Mesendoderm (in vitro differentiated cells): ENCODE measurements around the gene BIRC2.

ENCODE experiments used
- DNase-seq: peaks from one replicate; pipeline ENCODE4 v3.0.0; 2013
- H2AK5ac ChIP-seq: 2 replicates; pipeline ENCODE4 v1.6.1; 2013; ENCODE audit warnings: low read length, inconsistent platforms
- H2BK120ac ChIP-seq: 2 replicates; pipeline ENCODE4 v1.6.1; 2013; ENCODE audit warnings: low read depth, mild to moderate bottlenecking, low read length, moderate library complexity, mixed read lengths
- H2BK15ac ChIP-seq: replicated peaks from 2 replicates; pipeline ENCODE4 v1.6.1; 2013; ENCODE audit warnings: low read depth, mild to moderate bottlenecking, moderate library complexity
- H2BK5ac ChIP-seq: 2 replicates; pipeline ENCODE4 v1.6.1; 2013; ENCODE audit warnings: low read length, inconsistent platforms
- H3K18ac ChIP-seq: 2 replicates; pipeline ENCODE4 v1.6.1; 2013; ENCODE audit warnings: mild to moderate bottlenecking, low read length, mixed read lengths
- H3K23ac ChIP-seq: one replicate; pipeline ENCODE4 v1.6.1; 2013; ENCODE audit warnings: low read length
- H3K27ac ChIP-seq: 2 replicates; pipeline ENCODE4 v1.5.1; 2013; ENCODE audit warnings: low read depth, mild to moderate bottlenecking, inconsistent platforms, low read length, moderate library complexity
- H3K27me3 ChIP-seq: 2 replicates; pipeline ENCODE4 v1.6.1; 2013; ENCODE audit warnings: low read length, control low read depth, mild to moderate bottlenecking, inconsistent platforms; ENCODE audit not compliant: insufficient read depth, poor library complexity
- H3K36me3 ChIP-seq: 2 replicates; pipeline ENCODE4 v1.6.1; 2013; ENCODE audit warnings: low read length, inconsistent platforms; ENCODE audit not compliant: control insufficient read depth, insufficient read depth
- H3K4ac ChIP-seq: one replicate; pipeline ENCODE4 v1.6.1; 2013; ENCODE audit warnings: low read depth, mild to moderate bottlenecking, low read length, moderate library complexity
- H3K4me1 ChIP-seq: 2 replicates; pipeline ENCODE4 v1.6.1; 2013; ENCODE audit warnings: low read depth, low read length, inconsistent platforms; ENCODE audit not compliant: control insufficient read depth
- H3K4me2 ChIP-seq: 2 replicates; pipeline ENCODE4 v1.6.1; 2013; ENCODE audit warnings: low read length
- H3K4me3 ChIP-seq: 2 replicates; pipeline ENCODE4 v1.5.1; 2013; ENCODE audit warnings: mild to moderate bottlenecking, low read length
- H3K56ac ChIP-seq: one replicate; pipeline ENCODE4 v1.6.1; 2013; ENCODE audit warnings: low read length
- H3K79me1 ChIP-seq: 2 replicates; pipeline ENCODE4 v1.6.1; 2013; ENCODE audit warnings: low read length, inconsistent platforms
- H3K79me2 ChIP-seq: 2 replicates; pipeline ENCODE4 v1.6.1; 2013; ENCODE audit warnings: mild to moderate bottlenecking, low read length; ENCODE audit not compliant: control insufficient read depth, insufficient read depth
- H3K9ac ChIP-seq: 2 replicates; pipeline ENCODE4 v1.6.1; 2013; ENCODE audit warnings: low read length, inconsistent platforms
- H4K5ac ChIP-seq: one replicate; pipeline ENCODE4 v1.6.1; 2013; ENCODE audit warnings: low read length
- H4K8ac ChIP-seq: one replicate; pipeline ENCODE4 v1.6.1; 2013; ENCODE audit warnings: low read depth, mild to moderate bottlenecking, control low read depth, low read length, moderate library complexity
- WGBS: extraction: QIAGEN DNeasy Blood & Tissue Kit; methylation state at CpG from one replicate; pipeline ENCODE4 v1.1.7; 2013; ENCODE audit warnings: low lambda C conversion rate, missing lambda C conversion rate; ENCODE audit not compliant: insufficient coverage; ENCODE audit errors: extremely low coverage; 5-methylcytosine and 5-hydroxymethylcytosine counted together

The BIRC2 gene

GRCh38 chr11:102306048-102306597, 40.9 kb upstream of the BIRC2 start:
- H3K27ac ChIP-seq: no peak overlapping the region

DNA sequence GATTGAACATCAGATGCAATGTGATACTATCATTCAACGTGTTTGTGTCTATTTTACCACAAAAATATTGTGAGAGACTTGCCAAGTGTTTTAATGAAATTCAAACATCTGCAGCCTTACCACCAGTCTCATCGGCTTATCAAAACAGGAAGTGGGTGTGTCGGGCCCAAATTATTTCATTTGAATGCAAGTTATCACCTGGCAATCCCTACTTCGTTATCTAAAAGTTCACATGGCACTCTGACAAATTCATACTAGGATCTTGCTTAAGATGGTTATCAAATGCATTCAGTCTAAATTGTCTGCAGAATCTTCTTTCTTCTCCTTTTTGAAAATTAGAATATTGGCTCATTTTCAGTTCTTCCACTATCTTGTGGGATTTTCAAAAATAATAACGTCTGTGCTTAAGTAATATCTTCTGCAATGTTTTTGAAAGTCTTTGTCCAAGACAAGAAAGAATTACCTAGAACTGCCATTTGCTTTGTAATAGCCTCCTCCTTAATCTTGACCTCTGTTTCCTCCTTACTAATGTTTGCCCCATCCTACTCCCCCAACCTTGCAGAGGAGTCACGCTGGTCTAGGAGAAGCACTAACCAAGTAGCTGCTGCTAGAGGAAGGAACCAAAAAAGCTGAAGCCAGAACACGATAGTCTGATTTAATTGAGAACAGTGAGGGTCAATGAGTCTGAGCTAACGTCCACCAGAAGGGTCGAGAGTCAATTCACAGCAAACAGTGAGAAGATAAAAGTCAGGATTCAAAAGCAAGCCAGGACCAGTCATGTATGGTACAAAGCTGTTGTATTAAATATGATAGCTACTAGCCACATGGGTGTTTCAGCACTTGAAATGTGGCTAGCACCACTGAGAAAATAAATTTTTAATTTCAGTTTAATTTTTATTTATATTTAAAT, 39.9 kb upstream of the BIRC2 start:
- no peak overlapping the region for H3K27ac ChIP-seq
- WGBS: no CpG with 5 or more reads among the region's 9 CpGs
- no peak overlapping the region for H3K4me2 ChIP-seq
- no peak overlapping the region for H2AK5ac ChIP-seq
- H3K56ac ChIP-seq: no peak overlapping the region
- no peak overlapping the region for H3K4ac ChIP-seq
- no peaks in the 10 kb centered on the region for H3K79me1 ChIP-seq
- DNase-seq: peak; percentile 28
- no peak overlapping the region for H3K9ac ChIP-seq
- no peak overlapping the region for H3K23ac ChIP-seq
- H4K5ac ChIP-seq: no peak overlapping the region
- no peak overlapping the region for H3K18ac ChIP-seq
- no peaks in the 10 kb centered on the region for H3K36me3 ChIP-seq
- H2BK120ac ChIP-seq: no peak overlapping the region
- H3K27me3 ChIP-seq: no peaks in the 10 kb centered on the region
- peaks cover 11% of the 10 kb centered on the region for H3K4me1 ChIP-seq
- H2BK15ac ChIP-seq: no peak overlapping the region
- H4K8ac ChIP-seq: no peak overlapping the region
- H3K79me2 ChIP-seq: no peaks in the 10 kb centered on the region
- peak overlapping the region; percentile 48 for H2BK5ac ChIP-seq
- H3K4me3 ChIP-seq: no peak overlapping the region

More at GRCh38 chr11:102306048-102306597, 40.9 kb upstream of the BIRC2 start:
- no peak overlapping the region for H4K5ac ChIP-seq
- H3K9ac ChIP-seq: no peak overlapping the region
- no peak overlapping the region for H3K4ac ChIP-seq
- H3K4me2 ChIP-seq: no peak overlapping the region
- no CpG with 5 or more reads among the region's 5 CpGs for WGBS
- H3K36me3 ChIP-seq: no peaks in the 10 kb centered on the region
- H2BK15ac ChIP-seq: no peak overlapping the region
- H3K4me3 ChIP-seq: no peak overlapping the region
- H3K79me1 ChIP-seq: no peaks in the 10 kb centered on the region
- H2AK5ac ChIP-seq: no peak overlapping the region
- no peaks in the 10 kb centered on the region for H3K27me3 ChIP-seq
- no peak for DNase-seq
- no peak overlapping the region for H3K18ac ChIP-seq
- no peak overlapping the region for H3K23ac ChIP-seq
- no peak overlapping the region for H2BK120ac ChIP-seq
- no peak overlapping the region for H3K56ac ChIP-seq
- H2BK5ac ChIP-seq: no peak overlapping the region
- H4K8ac ChIP-seq: no peak overlapping the region
- H3K79me2 ChIP-seq: no peaks in the 10 kb centered on the region
- H3K4me1 ChIP-seq: peaks cover 11% of the 10 kb centered on the region

DNA sequence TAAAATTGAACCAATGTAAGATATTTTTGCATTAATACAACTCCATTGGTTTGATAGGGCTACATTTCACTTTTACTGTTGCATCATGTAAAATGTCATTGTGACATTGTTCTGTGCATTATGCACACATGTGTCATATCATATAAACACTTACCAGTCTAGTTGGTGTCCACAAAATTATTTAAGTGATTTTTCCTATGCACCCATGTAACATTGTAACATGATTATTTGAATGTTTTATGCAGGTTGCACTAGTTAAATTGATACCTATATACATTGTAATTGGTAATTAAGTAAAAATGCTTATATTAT, 39.3 kb upstream of the BIRC2 start:
- Histone ChIP-seq H3K27me3 (no peaks in the 10 kb centered on the region), H3K36me3 (no peaks in the 10 kb centered on the region), H3K4me3 (no peak overlapping the region), H2AK5ac (no peak overlapping the region), H3K79me1 (no peaks in the 10 kb centered on the region), H3K4ac (no peak overlapping the region), H3K9ac (no peak overlapping the region), H3K4me1 (peaks cover 11% of the 10 kb centered on the region), H4K5ac (no peak overlapping the region), H4K8ac (no peak overlapping the region), H3K18ac (no peak overlapping the region), H2BK15ac (no peak overlapping the region), H2BK120ac (no peak overlapping the region), H3K23ac (no peak overlapping the region), H3K4me2 (no peak overlapping the region), H2BK5ac (no peak overlapping the region), H3K56ac (no peak overlapping the region), H3K79me2 (no peaks in the 10 kb centered on the region), H3K27ac (no peak overlapping the region)
- no peak for DNase-seq

DNA sequence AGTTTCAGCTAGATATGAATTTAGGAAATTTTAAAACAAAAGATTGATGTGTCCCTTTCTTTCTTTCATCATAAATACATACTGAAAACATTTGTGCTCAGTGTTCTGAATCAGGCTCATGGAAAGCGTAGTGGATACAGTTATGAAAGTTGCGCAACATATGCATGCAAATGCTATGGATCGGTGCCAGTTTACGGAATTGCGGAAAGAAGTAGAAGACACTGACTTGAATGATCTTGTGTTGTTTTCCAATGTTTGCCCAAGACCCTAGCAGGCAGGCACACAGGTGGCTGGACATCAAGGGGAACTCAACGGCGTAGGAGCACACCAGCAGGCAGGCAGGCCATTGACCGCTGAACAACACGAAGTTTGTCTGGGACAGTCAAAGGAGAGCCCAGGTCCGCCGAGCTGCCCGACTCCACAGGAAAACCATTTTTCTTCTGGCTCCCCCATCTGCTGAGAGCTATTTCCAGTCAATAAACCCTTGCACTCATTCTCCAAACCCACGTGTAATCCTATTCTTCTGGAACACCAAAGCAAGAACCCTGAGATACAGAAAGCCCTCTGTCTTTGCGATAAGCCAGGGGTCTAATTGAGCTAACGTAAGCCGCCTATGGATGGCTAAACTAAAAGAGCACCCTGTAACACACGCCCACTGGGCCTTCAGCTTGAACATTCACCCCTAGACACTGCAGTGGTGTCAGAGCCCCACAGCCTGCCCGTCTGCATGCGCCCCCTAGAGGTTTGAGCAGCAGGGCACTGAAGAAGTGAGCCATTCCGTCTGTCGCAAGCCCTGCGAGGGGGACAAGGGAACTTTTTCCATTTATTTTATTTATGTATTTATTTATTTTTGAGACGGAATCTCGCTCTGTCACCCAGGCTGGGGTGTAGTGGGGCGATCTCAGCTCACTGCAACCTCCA, 37.1 kb upstream of the BIRC2 start:
- WGBS: no CpG with 5 or more reads among the region's 25 CpGs
- Histone ChIP-seq H2BK5ac (no peak overlapping the region), H3K27me3 (no peaks in the 10 kb centered on the region), H3K4me3 (no peak overlapping the region), H2BK120ac (no peak overlapping the region), H3K79me2 (no peaks in the 10 kb centered on the region), H3K27ac (no peak overlapping the region), H4K5ac (no peak overlapping the region), H3K18ac (no peak overlapping the region), H3K56ac (no peak overlapping the region), H2AK5ac (peak overlapping the region; percentile 45), H3K9ac (no peak overlapping the region), H2BK15ac (no peak overlapping the region), H3K23ac (no peak overlapping the region), H3K4ac (no peak overlapping the region), H4K8ac (no peak overlapping the region), H3K79me1 (no peaks in the 10 kb centered on the region), H3K4me1 (peaks cover 11% of the 10 kb centered on the region), H3K4me2 (no peak overlapping the region), H3K36me3 (no peaks in the 10 kb centered on the region)
- DNase-seq: peak; percentile 30

GRCh38 chr11:102312667-102313066, 34.3 kb upstream of the BIRC2 start:
- Histone ChIP-seq H2BK5ac (no peak overlapping the region), H2AK5ac (no peak overlapping the region), H3K36me3 (no peaks in the 10 kb centered on the region), H3K27me3 (no peaks in the 10 kb centered on the region), H3K79me2 (no peaks in the 10 kb centered on the region), H3K9ac (no peak overlapping the region), H3K23ac (no peak overlapping the region), H3K4me2 (no peak overlapping the region), H3K27ac (no peak overlapping the region), H4K8ac (no peak overlapping the region), H2BK120ac (no peak overlapping the region), H3K4ac (no peak overlapping the region), H3K56ac (no peak overlapping the region), H3K79me1 (no peaks in the 10 kb centered on the region), H3K4me3 (no peak overlapping the region), H2BK15ac (no peak overlapping the region), H4K5ac (no peak overlapping the region), H3K18ac (no peak overlapping the region), H3K4me1 (no peaks in the 10 kb centered on the region)
- DNase-seq: no peak
- no CpG with 5 or more reads among the region's 2 CpGs for WGBS
